Chondrocyte (in vitro differentiated cells): ENCODE results near the gene GLRA3. TPM values are rescaled to one million over a fixed set of nuclear protein-coding genes. Genes with fewer than 3 reads are reported as not detected.

Experiments used
- DNase-seq: peaks from one replicate; pipeline ENCODE4 v3.0.0; 2021; ENCODE audit warnings: mixed read lengths, low spot score
- H3K27ac Mint-ChIP-seq: one replicate; pipeline ENCODE4 v1.8.0; 2021; ENCODE audit warnings: mild to moderate bottlenecking, moderate library complexity, mixed read lengths; ENCODE audit not compliant: unreplicated experiment
- H3K27me3 Mint-ChIP-seq: 2 replicates; pipeline ENCODE4 v1.8.0; 2021; ENCODE audit warnings: low read depth, mixed read lengths
- H3K36me3 Mint-ChIP-seq: 2 replicates; pipeline ENCODE4 v1.8.0; 2021; ENCODE audit warnings: low read depth, mixed read lengths
- H3K4me1 Mint-ChIP-seq: 2 replicates; pipeline ENCODE4 v1.8.0; 2021; ENCODE audit warnings: low read depth, mild to moderate bottlenecking, mixed read lengths
- H3K4me3 Mint-ChIP-seq: one replicate; pipeline ENCODE4 v1.8.0; 2021; ENCODE audit warnings: mild to moderate bottlenecking, moderate library complexity, mixed read lengths; ENCODE audit not compliant: unreplicated experiment
- H3K9me3 Mint-ChIP-seq: 2 replicates; pipeline ENCODE4 v1.8.0; 2021; ENCODE audit warnings: low read depth, mixed read lengths
- total RNA-seq: library from RNA; stranded (reverse); gene quantifications from 3 replicates; pipeline ENCODE4 v1.2.1, GENCODE V29; 2021
- TF ChIP-seq, protein P1 (sequence below): fragments of 200-600 bp; sonication (generic); IDR thresholded peaks from 2 replicates; pipeline ENCODE4 v1.5.0; 2021; ENCODE audit warnings: antibody characterized with exemption, mild to moderate bottlenecking, moderate library complexity

The GLRA3 gene
- total RNA-seq, 1 donor from 2014 or later = not detected

DNA sequence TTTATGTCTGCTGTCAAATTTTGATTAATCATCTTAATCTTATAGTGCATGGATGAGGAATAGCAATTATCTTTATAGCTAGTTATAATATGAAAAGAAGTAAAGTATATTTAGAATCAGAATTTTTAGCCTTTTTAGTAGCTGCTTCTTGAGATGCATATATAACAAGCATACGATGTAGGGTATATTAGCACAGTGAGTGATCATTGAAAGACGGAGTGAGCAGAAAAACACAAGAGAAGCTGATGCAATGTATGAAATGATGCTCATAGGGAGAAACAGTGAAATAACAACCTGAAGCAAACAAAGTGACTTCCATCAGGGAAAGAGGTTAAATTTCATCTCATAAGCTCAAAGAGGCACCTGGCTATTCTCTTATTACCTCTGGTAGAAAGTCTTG is 77.0 kb downstream of the GLRA3 start:
- Mint-ChIP-seq H3K27ac (no peak overlapping the region), H3K4me3 (no peak overlapping the region), H3K4me1 (no peaks in the 10 kb centered on the region), H3K27me3 (peaks cover 27% of the 10 kb centered on the region), H3K36me3 (no peaks in the 10 kb centered on the region), H3K9me3 (peaks cover under 1% of the 10 kb centered on the region)
- TF ChIP-seq, protein P1, sequence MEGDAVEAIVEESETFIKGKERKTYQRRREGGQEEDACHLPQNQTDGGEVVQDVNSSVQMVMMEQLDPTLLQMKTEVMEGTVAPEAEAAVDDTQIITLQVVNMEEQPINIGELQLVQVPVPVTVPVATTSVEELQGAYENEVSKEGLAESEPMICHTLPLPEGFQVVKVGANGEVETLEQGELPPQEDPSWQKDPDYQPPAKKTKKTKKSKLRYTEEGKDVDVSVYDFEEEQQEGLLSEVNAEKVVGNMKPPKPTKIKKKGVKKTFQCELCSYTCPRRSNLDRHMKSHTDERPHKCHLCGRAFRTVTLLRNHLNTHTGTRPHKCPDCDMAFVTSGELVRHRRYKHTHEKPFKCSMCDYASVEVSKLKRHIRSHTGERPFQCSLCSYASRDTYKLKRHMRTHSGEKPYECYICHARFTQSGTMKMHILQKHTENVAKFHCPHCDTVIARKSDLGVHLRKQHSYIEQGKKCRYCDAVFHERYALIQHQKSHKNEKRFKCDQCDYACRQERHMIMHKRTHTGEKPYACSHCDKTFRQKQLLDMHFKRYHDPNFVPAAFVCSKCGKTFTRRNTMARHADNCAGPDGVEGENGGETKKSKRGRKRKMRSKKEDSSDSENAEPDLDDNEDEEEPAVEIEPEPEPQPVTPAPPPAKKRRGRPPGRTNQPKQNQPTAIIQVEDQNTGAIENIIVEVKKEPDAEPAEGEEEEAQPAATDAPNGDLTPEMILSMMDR = no peak
- DNase-seq = no peak

DNA sequence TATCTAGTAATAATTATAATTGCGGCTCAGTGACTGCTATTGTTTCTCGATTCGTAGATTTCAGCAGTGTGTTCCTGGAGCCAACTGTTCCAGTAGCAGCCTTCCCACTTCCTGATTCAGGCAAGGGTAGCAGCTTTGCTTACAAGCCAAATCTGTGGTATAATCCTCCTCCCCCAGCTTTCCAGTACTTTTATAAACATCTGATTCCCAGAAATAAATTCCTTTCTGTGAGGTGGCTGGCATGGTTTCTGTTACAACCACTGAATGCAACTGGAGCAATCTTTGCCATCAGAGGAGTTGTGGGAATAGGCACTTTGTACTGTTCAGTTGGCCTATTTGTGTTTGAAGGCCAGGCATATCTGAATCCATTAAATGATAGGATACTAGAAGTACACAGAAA is 80.0 kb downstream of the GLRA3 start:
- no peak for DNase-seq
- Mint-ChIP-seq H3K27ac (no peak overlapping the region), H3K9me3 (peaks cover 24% of the 10 kb centered on the region), H3K36me3 (no peaks in the 10 kb centered on the region), H3K4me3 (no peak overlapping the region), H3K4me1 (no peaks in the 10 kb centered on the region), H3K27me3 (peaks cover 23% of the 10 kb centered on the region)
- TF ChIP-seq, protein P1 = no peak

DNA sequence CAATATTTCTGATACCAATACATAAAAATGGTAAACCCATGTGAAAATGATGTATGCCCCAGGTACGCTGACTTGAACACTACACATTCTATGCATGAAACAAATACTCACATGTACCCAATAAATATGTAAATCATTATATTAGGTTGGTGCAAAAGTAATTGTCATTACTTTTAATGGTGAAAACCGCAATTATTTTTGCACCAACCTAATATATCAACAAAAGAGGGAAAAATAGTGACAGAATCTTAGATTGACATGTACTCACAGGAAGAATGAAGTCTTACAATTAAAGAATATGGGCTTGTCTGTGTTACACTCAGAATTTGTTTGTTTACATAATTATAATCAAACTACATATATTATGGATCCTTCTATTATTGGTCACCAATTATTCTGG is 82.3 kb downstream of the GLRA3 start:
- H3K4me1 Mint-ChIP-seq = no peaks in the 10 kb centered on the region
- H3K27me3 Mint-ChIP-seq = peaks cover 12% of the 10 kb centered on the region
- H3K9me3 Mint-ChIP-seq = peaks cover 24% of the 10 kb centered on the region
- H3K4me3 Mint-ChIP-seq = no peak overlapping the region
- DNase-seq = no peak
- no peak overlapping the region for H3K27ac Mint-ChIP-seq
- H3K36me3 Mint-ChIP-seq = no peaks in the 10 kb centered on the region
- TF ChIP-seq, protein P1 = no peak

DNA sequence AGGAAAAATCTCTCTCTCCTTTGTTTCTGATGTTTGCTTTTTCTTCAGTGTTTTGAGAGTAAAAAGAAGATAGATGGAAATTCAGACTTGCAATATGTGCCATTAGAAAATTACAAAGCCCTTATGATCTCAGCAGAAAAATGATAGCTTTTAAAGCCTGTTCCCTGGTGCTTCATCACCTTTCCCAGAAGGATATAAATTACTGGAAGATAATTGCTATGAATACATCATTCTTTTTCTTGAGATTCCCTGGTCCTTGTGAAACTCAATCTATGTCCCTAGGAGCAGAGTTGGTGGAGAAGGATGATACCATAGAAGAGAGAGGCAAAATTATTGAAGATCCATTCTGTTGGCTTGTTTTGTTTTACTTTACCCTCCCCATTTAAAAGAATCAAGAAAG is 86.5 kb downstream of the GLRA3 start:
- Mint-ChIP-seq H3K27ac (no peak overlapping the region), H3K9me3 (peaks cover 26% of the 10 kb centered on the region), H3K4me3 (no peak overlapping the region), H3K27me3 (peaks cover 11% of the 10 kb centered on the region), H3K36me3 (no peaks in the 10 kb centered on the region), H3K4me1 (no peaks in the 10 kb centered on the region)
- DNase-seq = no peak
- TF ChIP-seq, protein P1 = no peak

DNA sequence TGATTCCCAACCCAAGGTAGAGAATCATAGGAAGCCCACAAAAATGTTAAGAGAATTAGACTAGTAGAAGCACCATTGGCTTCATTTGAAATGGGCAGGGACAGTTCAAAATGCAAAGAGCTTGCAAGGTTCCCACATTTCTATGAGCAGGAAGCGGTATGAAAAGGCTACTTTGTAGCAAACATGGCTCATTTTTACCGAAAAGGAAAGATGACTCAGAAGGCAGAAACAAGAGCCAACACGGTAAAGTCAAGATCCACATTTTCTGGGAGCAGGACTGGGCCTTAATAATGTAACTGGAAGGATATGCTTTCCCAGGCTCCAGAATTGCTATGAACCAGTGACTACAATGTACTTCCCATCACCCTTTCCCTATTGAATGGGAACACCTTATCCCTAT is 89.5 kb downstream of the GLRA3 start:
- Mint-ChIP-seq H3K36me3 (no peaks in the 10 kb centered on the region), H3K9me3 (peaks cover 4% of the 10 kb centered on the region), H3K27ac (no peak overlapping the region), H3K27me3 (peaks cover 11% of the 10 kb centered on the region), H3K4me1 (no peaks in the 10 kb centered on the region), H3K4me3 (no peak overlapping the region)
- TF ChIP-seq, protein P1 = no peak
- no peak for DNase-seq
